ENCODE measurements around the gene LDHD.
"Not testable (repeated sequence)": the region's sequence is repeated elsewhere in the genome, so short reads cannot be mapped to it uniquely, and the experiment has no call there.

Gene LDHD

DNA sequence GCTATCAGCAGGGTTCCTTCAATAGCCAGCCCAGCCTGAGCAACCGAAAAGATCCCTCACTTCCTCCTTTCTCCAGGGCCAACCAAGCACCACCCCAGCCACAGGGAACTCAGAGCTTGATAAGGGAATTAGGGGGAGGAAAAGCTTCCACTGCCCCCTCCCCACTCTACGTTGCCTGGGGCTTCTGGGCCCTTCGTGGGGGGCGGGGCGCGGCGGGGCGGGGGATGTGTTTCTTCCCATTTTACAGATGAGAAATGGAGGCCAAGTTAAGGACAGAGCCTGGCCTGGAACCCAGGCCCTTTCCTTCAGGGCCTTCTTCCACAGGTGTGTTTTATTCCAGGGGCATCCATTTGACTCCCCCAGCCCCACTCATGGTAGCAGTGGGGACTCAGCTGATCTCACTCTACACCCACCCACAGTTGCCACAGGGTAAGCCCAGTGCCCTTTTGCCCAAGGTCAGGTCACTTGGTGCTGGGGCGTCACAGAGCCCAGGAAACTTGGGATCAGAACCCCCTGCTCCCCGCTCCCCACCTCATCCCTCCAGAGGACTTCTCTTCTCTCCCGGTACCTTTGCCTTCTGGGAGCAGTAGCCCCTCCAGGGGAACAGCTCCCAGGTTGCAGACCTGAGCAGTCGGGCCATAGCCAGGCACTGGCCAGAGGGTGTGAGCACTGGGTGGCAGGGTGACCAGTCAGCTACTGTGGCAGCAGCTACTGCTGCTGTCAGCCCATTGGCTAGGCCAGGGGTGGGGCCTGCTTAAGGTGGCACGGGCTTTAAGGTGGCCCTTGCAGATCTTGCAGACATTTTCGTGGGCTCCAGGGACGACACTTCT is at the start of gene LDHD:
TSS of gene LDHD (minus strand) at position 700 of the 830 bp plus-strand sequence. CDS start at position 640, 60 bp downstream.
- DNase-seq: peak; percentile 10

DNA sequence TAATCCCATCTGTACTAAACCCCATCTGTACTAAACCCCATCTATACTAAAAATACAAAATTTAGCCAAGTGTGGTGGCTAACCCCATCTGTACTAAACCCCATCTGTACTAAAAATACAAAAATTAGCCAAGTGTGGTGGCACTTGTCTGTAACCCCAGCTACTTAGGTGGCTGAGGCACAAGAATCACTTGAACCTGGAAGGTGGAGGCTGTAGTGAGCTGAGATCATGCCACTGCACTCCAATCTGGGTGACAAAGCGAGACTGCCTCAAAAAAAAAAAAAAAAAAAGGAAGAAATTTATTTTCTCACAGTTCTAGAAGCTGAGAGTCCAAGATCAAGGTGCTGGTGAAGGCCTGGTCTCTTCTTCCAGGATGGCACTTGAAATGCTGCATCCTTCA is 43.8 kb upstream of the LDHD start:
- DNase-seq: no peak

DNA sequence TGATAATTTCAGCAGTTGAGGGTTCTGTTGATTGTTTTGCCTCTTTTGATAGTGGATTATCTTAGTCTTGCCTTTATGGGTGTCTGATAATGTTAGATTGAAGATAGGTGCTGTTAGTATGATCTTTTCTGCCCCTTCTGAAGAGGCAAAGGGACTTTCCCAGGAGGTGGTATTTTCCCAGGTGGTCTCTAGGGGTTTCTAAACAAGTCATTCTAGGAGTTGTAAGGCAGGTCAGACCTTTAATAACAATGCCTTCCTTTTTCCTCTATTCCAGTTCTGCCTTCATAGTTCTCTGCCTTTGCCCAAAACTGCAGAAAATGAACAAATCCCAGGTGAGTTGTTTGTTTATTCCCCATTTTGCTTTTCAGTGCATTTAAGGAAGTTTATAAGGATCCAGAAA is 36.1 kb upstream of the LDHD start:
- no peak for DNase-seq

DNA sequence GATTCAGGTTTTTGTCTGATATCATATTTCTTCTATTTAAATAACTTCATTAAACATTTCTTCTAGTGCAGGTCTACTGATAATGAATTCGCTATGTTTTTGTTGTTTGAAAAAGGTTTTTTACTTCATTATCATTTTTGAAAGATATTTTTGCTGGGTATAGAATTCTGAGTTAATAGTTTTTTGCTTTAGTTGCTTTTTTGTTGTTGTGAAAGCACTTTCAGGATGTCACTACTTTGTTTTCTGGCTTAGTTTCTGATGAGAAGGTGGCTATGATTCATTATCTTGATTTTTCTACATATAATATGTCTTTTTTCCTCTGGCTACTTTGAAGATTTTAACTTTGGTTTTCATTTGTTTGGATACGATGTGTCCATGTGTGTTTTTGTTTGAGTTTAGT is 35.2 kb upstream of the LDHD start:
- DNase-seq: no peak

DNA sequence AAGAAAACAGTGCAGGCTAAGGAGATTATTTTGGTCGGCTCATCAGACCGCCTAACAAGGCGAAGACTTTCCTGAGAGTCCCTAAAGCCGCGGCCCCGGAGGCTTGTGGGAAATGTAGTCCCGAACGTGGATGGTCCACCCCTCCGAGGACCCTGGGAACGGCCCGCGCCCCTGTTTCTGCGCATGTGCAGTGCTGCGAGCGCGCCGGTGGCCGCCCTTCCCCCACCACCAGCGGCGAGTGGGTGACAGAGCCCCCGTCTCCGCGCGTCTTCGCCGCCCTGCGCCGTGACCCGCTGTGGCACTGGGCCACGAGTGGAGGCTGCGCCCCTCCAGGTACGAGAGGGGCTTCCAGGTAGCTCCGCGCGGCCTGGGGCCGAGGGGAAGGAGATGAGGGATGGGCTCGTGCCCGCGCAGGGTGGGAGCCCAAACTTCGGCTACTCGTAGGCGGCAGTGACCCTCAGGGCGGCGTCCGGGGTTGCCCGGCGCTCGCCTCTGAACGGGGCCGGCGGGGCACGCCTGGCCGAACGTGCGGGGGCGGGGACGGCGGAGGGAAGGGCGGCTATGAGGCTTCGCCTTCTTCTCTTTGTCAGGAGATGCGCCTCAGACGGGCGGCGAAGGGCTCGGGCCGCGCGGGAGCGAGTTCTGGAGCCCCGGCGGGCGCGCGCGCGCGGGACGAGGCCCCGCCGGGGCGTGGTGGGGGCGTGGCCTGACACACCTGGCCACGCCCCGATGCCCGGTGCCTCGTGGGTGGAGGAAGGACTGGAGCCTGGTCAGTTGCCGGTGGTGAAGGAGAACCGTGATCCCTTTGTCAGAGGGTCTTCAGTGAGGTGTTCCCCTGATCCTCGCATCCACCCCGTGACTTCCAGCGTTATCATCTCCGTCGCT is 32.0 kb upstream of the LDHD start, which contains the start of gene ZFP1:
TSS of gene ZFP1 (plus strand) at position 214 of the 885 bp plus-strand sequence. CDS start 4,428 bp downstream, outside the sequence.
- DNase-seq: peak; percentile 69

DNA sequence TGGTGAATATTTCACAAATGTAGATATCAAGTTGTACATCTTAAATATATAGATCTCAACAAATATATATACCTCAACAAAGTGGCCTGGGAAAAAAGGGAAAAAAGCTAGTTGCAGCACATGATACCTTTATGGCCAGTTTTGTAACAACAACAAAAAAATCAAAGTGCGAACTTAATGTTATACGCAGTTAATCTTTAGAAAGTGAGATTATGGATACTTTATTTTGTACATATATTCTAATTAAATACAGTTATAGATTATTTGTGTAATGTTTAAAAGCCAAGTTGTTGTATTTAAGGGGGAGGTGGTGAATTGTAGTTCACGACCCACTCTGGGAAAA is 31.4 kb upstream of the LDHD start:
- DNase-seq: no peak

DNA sequence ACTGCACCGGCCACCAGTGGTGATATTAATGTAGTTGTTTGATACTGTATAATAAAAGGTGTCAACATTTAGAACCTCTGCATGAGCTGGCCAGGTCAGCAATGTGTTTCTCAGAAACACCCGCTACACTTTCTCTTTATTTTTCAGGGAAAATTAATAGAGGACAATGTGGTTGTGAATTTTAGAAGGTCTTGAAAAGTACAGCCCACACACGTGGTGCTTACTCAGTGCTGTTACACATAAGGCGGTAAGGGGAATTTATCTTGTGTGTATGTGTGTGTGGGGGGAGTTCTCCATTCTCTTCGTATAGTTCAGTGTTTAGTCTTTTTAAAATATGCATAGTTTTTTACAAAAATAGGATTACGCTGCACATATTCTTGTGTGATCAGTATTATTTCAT is 27.4 kb upstream of the LDHD start:
- no peak for DNase-seq

DNA sequence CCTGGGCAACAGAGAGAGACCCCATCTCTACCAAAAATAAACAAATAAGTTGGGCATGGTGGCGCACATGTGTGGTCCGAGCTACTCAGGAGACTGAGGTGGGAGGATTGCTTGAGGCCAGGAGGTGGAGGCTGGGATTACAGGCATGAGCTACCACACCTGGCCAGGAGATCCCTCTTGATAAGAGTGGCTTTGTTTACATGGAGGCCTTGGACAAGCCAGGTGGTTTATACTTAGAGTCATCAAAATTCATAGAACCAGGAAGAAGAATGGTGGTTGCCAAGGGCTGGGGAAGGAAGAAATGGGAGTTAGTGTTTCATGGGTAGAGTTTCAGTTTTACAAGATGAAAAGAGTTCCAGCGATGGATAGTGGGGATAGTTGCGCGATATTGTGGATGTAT is 22.9 kb upstream of the LDHD start:
- no peak for DNase-seq

DNA sequence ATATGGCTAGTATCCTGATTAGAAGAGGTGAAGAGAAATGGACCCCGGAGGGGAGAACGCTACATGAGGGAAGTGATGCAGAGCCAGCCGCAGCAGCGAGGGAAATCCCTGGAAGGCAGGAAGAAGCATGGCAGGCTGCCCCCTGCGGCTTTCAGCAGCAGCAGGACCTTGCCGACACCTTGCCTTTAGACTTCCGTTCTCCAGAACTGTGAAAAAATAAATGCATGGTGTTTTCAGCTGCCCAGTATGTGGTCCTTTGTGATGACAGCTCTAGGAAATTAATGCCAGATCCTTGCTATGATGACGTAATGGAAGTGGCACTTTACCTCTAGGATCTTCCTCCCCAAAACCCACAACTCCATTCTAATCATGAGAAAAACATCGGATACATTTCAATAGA is 22.1 kb upstream of the LDHD start:
- DNase-seq: no peak

DNA sequence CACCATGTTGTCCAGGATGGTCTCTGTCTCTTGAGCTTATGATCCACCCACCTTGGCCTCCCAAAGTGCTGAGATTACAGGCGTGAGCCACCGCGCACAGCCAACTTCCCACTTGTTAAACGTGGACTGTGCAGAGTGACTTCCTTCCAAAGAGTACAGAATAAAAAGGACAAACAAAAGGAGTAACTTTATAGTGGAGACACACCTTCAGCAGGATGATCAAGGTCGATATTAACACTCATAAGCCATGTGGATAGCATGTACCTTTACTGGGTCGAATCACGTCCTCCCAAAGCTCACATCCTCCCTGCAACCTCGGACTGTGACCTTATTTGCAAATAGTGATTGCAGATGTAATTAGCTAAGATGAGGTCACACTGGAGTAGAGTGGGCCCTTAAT is 21.7 kb upstream of the LDHD start:
- no peak for DNase-seq

DNA sequence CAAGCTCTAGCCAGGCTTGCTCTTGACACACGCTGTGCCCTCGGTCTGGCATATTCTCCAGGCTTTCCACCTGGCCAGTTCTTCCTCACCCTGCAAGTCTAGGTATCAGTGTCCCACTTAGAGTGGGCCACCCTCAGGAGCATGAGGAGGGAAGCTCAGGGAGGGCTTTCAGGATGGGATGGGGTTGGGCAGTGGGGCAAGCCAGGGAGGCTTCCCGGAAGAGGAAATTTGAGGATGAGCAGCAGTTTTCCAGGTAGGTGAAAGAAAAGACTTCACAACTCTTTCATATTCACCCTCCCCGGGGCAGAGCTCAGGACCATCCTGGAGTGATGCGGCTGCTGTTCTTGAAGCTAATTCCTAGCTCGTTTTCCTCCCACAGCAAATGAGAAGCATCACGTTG is 14.5 kb upstream of the LDHD start:
- no peak for DNase-seq

DNA sequence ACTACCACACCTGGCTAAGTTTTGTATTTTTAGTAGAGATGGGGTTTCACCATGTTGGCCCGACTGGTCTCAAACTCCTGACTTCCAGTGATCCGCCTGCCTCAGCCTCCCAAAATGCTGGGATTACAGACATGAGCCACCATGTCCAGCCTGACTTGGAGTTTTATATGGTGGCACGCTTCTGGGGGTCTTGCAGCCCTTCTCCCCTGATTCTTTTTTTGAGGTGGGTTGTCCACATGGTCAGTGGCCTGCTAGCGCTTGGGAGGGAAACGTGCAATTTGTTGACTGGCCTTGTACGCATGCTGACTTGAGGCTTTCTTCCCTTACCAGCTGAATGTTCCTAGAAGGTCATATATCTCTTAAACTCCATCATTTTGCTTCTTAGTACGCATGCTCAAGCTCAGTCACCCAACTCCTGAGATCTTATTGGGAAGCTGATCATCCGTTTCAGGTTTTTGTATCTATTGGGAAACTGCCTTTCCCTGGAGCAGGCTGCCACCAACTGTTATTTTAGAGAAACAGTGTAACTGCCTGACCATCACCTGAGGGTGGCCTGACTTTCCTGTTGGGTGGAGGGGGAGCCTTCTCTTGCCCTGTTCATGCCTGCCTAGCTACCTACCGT is 13.7 kb upstream of the LDHD start:
- no peak for DNase-seq

DNA sequence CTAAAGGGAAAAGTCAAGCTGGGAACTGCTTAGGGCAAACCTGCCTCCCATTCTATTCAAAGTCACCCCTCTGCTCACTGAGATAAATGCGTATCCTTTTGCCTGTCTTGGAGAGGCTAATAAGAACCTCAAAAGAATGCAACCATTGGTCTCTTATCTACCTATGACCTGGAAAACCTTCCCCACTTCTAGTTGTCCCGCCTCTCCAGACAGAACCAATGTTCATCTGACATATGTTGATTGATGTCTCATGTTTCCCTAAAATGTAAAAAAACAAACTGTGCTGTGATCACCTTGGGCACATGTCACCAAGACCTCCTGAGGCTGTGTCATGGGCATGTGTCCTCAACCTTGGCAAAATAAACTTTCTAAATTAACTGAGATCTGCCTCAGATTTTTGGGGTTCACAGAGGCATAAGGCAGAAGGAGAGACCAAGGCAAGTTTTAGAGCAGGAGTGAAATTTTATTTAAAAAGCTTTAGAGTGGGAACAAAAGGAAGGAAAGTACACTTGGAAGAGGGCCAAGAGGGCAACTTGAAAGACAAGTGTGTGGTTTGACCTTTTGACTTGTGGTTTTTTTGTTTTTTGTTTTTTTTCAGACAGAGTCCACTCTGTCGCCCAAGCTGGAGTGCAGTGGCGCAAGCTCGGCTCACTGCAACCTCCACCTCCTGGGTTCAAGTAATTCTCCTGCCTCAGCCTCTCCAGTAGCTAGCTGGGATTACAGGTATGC is 13.0 kb upstream of the LDHD start:
- DNase-seq: not testable (repeated sequence)

DNA sequence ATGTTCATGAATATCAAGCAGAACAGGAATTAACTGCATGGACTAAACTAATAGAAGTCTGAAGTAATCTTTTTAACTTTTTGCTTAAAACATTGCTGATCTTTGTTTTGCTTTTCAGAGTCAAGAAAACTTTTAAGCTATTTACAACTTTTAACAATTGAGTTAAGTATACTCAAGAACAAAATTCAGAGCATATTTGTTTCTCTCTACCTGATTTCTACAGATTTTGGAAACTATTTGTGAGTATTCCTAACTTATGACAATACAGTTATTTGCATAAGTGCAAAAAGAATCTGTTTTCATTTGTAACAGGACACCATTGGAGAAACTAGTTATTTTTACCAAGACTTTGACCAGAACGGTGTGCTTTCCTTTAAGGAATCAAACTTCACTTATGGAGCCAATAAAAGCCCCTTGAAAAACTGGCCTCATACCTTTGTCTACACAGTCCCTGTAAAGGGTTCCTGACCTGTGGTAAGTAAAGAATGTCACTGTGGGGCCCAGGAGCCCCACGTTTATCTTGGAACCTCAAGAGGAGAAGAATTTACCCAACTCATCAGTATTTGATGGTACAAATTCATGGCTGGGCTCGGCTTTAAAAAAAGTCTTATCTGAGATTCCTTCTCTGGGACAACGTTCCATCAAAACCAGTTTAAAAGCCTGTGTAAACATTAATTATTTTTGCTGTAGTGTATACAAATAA is 11.3 kb upstream of the LDHD start:
- no peak for DNase-seq

DNA sequence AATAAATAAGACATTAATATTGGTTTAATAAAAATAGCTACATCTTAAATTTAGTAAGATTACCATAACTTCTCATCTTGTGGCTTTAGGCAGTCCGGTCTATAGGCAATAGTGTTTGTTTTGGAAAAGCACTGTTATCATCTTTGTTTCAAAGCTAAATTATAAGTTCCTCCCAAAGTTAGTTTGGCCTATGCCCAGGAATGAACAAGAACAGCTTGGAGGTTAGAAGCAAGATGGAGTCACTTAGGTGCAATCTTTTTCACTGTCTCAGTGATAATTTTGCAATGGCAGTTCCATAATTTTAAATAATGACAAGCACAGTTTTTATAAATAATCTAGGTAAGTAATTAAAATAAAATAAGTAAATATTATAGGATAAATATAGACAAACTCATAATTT is 6.0 kb upstream of the LDHD start:
- no peak for DNase-seq

DNA sequence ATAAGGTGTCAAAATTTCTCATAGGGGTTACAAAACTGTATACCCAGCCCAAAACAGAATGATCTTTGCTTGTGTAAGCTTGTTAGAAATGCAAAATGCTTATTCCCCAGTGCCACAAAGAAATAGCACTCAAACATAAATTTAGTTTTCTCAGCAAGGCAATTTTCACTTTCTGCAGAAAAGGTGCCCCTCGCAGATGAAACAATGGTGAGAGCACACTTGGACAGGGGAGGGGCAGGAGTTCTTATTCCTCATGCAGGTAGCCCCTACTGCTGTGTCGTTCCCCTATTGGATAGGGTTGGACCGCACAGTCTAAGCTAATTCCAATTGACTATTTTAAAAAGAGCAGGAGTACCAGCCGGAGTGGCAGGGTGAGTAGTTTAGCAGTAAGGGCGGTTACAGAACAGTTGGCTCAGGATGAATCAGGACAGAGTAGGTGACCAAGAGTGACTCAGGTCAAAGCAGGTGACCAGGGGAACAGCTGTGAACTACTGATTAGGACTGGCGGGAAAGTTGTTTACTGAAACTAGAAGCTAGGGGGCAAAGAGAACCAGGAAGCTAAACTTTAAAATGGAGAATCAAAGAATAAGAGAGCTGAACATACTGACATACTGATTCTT is 5.5 kb upstream of the LDHD start:
- DNase-seq: no peak

DNA sequence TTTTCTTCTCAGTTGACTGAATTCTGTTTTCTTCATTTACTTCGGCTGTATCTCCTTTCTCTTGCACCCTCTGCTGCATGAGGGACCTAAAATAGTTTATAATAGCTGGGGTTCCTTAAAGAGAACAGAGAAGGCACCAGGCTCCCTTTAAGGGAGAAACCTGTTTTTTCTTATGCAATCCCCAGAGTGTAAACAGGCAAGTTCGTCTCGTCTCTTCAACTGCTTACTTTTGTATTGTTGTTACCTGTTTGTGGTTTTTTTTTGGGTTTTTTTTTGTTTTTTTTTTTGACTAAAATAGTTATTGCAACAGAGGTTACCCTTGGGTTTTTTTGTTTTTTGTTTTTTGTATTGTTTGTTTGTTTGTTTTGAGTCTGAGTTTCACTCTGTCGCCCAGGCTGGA is 3.7 kb upstream of the LDHD start:
- DNase-seq: no peak

DNA sequence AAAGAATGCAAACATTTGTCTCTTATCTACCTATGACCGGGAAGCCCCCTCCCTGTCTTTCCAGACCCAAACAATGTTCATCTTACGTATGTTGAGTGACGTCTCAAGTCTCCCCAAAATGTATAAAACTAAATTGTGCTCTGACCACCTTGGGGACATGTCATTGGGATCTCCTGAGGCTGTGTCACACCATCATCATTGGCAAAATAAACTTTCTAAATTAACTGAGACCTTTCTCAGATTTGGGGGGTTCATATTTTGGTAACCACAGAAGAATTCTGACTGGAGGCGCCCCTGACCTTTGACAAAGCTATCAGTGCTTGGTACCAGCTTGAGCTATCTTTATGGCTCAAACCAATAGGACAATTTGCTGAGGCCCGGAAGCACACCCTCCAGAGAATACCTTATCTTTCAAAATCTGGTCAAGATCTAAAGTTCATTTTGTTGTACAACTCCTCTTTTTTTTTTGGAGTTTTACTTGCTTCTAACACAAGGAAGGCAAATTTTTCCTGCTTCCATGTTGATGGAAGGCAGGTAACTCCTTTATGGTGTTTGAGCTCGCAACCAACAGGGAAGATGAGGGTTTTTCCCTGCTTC is 2.5 kb upstream of the LDHD start:
- no peak for DNase-seq

DNA sequence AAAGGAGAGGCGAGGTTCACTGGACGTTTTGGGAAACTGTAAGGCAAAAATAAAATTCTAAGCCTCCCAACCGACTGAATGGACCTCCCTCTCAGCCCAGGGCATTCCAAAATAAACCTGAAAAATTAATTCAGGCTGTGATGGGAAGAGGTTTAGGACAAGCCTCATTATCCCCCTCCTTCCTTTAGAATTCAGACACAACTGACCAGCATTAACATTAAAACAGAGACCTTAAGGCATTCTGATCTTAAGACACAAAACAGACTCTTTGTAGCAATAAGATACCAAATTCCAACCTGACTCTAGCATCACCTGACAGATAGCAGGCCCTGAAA is 298 bp upstream of the LDHD start:
- no peak for DNase-seq

DNA sequence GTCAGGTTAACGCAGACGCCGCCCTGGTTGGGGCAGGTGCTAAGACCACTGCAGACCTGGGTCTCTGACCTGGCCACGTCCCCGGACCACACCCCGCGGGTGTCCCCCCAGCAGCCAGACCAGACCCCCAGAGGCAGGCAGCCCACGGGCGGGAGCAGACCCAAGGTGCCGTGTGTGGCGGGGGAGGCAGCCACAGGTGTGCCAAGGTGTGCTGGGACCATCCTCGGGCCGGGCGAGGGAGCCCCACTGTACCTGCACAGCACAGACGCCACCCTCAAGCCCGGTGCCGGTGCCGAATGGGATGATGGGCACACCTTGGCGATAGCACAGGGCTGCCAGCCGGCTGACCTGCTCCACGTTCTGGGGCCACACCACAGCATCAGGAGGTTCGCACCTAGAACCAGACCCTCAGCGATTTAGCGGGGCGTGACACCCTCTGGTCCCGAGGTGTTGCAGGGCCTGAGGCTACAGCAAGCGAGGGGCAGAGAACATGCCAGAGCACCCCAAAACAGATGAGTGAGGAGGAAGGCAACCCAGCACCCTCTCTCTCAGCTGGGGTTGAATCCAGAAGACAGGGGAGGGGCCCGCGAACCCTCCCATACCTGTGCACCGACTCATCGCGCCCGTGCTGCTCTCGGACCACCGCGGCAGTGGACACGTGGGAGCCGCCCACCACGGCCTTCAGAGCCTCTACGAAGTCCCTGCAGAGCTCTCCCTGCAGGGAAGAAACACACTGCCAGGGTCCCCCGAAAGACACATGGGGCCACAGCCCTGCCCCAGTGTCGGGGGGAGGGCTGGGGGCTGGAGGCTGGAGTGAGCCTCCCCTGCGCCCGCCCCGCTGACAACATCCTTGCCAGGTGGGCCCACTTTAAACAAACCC is 1.4 kb downstream of the LDHD start:
- DNase-seq: no peak
